Fibroblast of lung (primary cell): ENCODE data around the gene TRIM71. TPM values are rescaled to one million over a fixed set of nuclear protein-coding genes. Genes with fewer than 3 reads are reported as not detected.

Source experiments
- DNase-seq, 2 donors: peaks; one replicate each; pipeline versions ENCODE4 v3.0.0 to v3.0.0-alpha.2; 2010; ENCODE audit warnings: low read depth in 2 of 2
- H2AFZ ChIP-seq: 2 replicates; pipeline ENCODE4 v1.5.1; 2012; ENCODE audit warnings: low read length, control low read depth, inconsistent platforms
- H3K27ac ChIP-seq: 2 replicates; pipeline ENCODE4 v1.5.1; 2011; ENCODE audit warnings: low read length, control low read depth; ENCODE audit not compliant: insufficient read depth
- H3K27me3 ChIP-seq: 2 replicates; pipeline ENCODE4 v1.5.1; 2011; ENCODE audit warnings: mild to moderate bottlenecking, low read length; ENCODE audit not compliant: control insufficient read depth, insufficient read depth
- H3K36me3 ChIP-seq: 2 replicates; pipeline ENCODE4 v1.5.1; 2011; ENCODE audit warnings: low read length; ENCODE audit not compliant: control insufficient read depth, insufficient read depth
- H3K4me1 ChIP-seq: 2 replicates; pipeline ENCODE4 v1.5.1; 2011; ENCODE audit warnings: low read length; ENCODE audit not compliant: control insufficient read depth, insufficient read depth; ENCODE audit errors: extremely low read depth
- H3K4me2 ChIP-seq: 2 replicates; pipeline ENCODE4 v1.5.1; 2011; ENCODE audit warnings: low read length, control low read depth; ENCODE audit not compliant: insufficient read depth; ENCODE audit errors: extremely low read depth
- H3K4me3 ChIP-seq, 4 experiments: fragments of 200-600 bp in 1 of 4; sonication (generic) in 1 of 4; replicated peaks in 1 of 4; 2 replicates each; pipeline ENCODE4 v1.5.1; 2011 to 2016; ENCODE audit warnings: low read length in 4 of 4, low read depth in 3 of 4, mild to moderate bottlenecking in 3 of 4, control low read depth in 2 of 4, inconsistent platforms in 1 of 4, mixed read lengths in 1 of 4; ENCODE audit not compliant: insufficient read depth in 1 of 4; ENCODE audit errors: control extremely low read depth in 1 of 4
- H3K79me2 ChIP-seq: 2 replicates; pipeline ENCODE4 v1.5.1; 2012; ENCODE audit warnings: mild to moderate bottlenecking, low read length, inconsistent platforms; ENCODE audit not compliant: control insufficient read depth, insufficient read depth
- H3K9ac ChIP-seq: 2 replicates; pipeline ENCODE4 v1.5.1; 2011; ENCODE audit warnings: mild to moderate bottlenecking, low read length, control low read depth; ENCODE audit not compliant: insufficient read depth
- H3K9me3 ChIP-seq: 2 replicates; pipeline ENCODE4 v1.5.1; 2012; ENCODE audit warnings: low read depth, low read length; ENCODE audit not compliant: control insufficient read depth, insufficient read depth
- H4K20me1 ChIP-seq: 2 replicates; pipeline ENCODE4 v1.5.1; 2011; ENCODE audit warnings: low read length; ENCODE audit not compliant: control insufficient read depth, insufficient read depth; ENCODE audit errors: extremely low read depth
- CTCF ChIP-seq, 2 donors: IDR thresholded peaks in 1 of 2; conservative IDR thresholded peaks in 1 of 2; 1 replicate in 1 of 2; 2 replicates in 1 of 2; pipeline ENCODE4 v1.5.1; 2011 to 2012; ENCODE audit warnings: low read length in 2 of 2, control low read depth in 1 of 2, inconsistent platforms in 1 of 2, low read depth in 1 of 2, mild to moderate bottlenecking in 1 of 2
- EZH2 ChIP-seq: IDR thresholded peaks from 2 replicates; pipeline ENCODE4 v1.5.1; 2012; ENCODE audit warnings: low read length, control low read depth, mild to moderate bottlenecking; ENCODE audit errors: missing control alignments
- polyA plus RNA-seq, 2 donors: library from polyadenylated mRNA; depleted of rRNA in 1 of 2; stranded (reverse) in 1 of 2; unstranded in 1 of 2; fragments of >200 nt; gene quantifications; 2 replicates each; pipeline ENCODE4 v1.2.1, GENCODE V29; 2011 to 2012; ENCODE audit warnings: missing spikeins in 1 of 2
- total RNA-seq: library from RNA; depleted of rRNA; stranded (reverse); fragments of >200 nt; gene quantifications from 2 replicates; pipeline ENCODE4 v1.2.1, GENCODE V29; 2014

The TRIM71 gene
- total and polyA plus RNA-seq, 2 donors (not counting 1 experiment from before 2014, with no cell fraction given), result under 0.01 to 0.02 TPM

GRCh38 chr3:32876920-32877319, 59.1 kb downstream of the TRIM71 start:
- no peaks in the 10 kb centered on the region for H4K20me1 ChIP-seq
- no peaks in the 10 kb centered on the region for H3K36me3 ChIP-seq
- no peak overlapping the region for H3K9ac ChIP-seq
- no peak for DNase-seq
- no peak overlapping the region for H3K4me3 ChIP-seq
- H3K4me2 ChIP-seq, result no peak overlapping the region
- peaks cover 8% of the 10 kb centered on the region for H3K27me3 ChIP-seq
- no peak for TF ChIP-seq EZH2
- no peak for TF ChIP-seq CTCF (conservative IDR thresholded peaks at IDR 0.05 in 1 of 2, IDR thresholded peaks at IDR 0.05 in 1 of 2; ENCODE audit: low read depth in 1 of 2, low read length in 2 of 2)
- H3K27ac ChIP-seq, result no peak overlapping the region
- H3K4me1 ChIP-seq, result no peaks in the 10 kb centered on the region
- no peak overlapping the region for H2AFZ ChIP-seq
- no peaks in the 10 kb centered on the region for H3K79me2 ChIP-seq
- H3K9me3 ChIP-seq, result no peaks in the 10 kb centered on the region

- H3K79me2 ChIP-seq, result no peaks in the 10 kb centered on the region
- DNase-seq, result no peak
- TF ChIP-seq EZH2 (no peak), CTCF (conservative IDR thresholded peaks at IDR 0.05 in 1 of 2, IDR thresholded peaks at IDR 0.05 in 1 of 2; ENCODE audit: low read depth in 1 of 2, low read length in 2 of 2) (no peak)
Observed at GRCh38 chr3:32877598-32877997, 59.8 kb downstream of the TRIM71 start.

GRCh38 chr3:32880225-32880624, 62.4 kb downstream of the TRIM71 start:
- Histone ChIP-seq H2AFZ (no peak overlapping the region), H3K4me1 (no peaks in the 10 kb centered on the region), H3K36me3 (no peaks in the 10 kb centered on the region), H3K9ac (no peak overlapping the region), H3K4me3 (no peak overlapping the region), H3K27ac (no peak overlapping the region), H4K20me1 (no peaks in the 10 kb centered on the region), H3K27me3 (peaks cover 4% of the 10 kb centered on the region), H3K9me3 (no peaks in the 10 kb centered on the region), H3K79me2 (no peaks in the 10 kb centered on the region), H3K4me2 (no peak overlapping the region)
- no peak for DNase-seq
- no peak for TF ChIP-seq CTCF (conservative IDR thresholded peaks at IDR 0.05 in 1 of 2, IDR thresholded peaks at IDR 0.05 in 1 of 2; ENCODE audit: low read depth in 1 of 2, low read length in 2 of 2)
- TF ChIP-seq EZH2, result no peak

More at GRCh38 chr3:32877598-32877997, 59.8 kb downstream of the TRIM71 start:
- Histone ChIP-seq H3K27ac (no peak overlapping the region), H3K9me3 (no peaks in the 10 kb centered on the region), H3K4me3 (no peak overlapping the region), H3K4me1 (no peaks in the 10 kb centered on the region), H3K9ac (no peak overlapping the region), H3K4me2 (no peak overlapping the region), H2AFZ (no peak overlapping the region), H3K36me3 (no peaks in the 10 kb centered on the region), H4K20me1 (no peaks in the 10 kb centered on the region), H3K27me3 (peaks cover 5% of the 10 kb centered on the region)
